GM21367 (cell line): ENCODE data around the gene GLDC.
"Not testable (repeated sequence)": the region's sequence is repeated elsewhere in the genome, so short reads cannot be mapped to it uniquely, and the experiment has no call there.

Experiments used
- ATAC-seq: cut with Tn5 transposase; IDR thresholded peaks from one replicate; pipeline ENCODE4 v1.9.1; 2021; ENCODE audit not compliant: unreplicated experiment

The GLDC gene

DNA sequence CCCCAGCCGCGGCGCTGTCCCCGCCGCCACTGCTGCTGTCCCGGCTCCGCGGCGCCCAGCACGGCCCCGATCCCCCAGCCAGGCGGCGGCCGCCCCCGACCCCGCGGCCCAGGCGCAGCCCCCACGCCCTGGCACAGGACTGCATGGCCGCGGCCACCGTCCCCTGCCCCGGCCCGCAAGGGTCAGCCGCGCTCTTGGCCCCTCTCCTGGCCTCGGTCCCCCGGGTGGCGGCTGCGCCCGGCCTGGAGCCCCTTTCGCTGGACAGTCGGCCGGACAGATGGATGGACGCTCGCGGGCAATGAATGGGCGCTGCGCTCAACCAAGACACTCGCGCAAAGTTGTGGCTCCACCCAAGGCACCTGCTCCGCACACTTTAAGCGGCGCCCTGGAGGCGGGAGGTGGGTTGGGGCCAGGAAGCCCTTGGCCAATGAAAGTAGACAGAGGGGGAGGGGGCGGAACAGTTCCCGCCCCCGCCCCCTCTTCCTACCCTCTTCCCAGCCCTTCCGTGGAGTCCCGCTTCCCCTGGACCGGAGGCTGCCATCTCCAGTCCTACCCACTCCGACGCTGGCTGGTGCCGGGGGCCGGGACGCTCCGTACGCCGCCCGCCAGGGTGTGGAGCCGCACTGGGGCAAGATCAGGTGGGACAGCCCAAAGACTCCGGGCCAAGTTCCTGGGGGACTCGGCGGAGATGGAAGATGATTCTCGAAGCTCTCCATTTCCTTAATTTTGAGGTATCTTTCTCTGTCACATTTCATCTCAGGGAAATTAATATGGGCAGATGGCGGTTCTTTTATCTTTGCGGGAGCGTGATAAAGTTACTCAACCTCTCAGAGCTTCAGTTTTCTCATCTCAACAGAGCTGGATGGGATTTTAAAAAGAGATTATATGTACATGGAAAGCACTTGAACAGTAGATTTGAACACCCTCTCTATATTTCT, at the start of gene GLDC:
TSS of gene GLDC (minus strand) at position 375 of the 938 bp plus-strand sequence. CDS start at position 145, 230 bp downstream.
- peak; percentile 87 for ATAC-seq

- no peak for ATAC-seq
Measured at GRCh38 chr9:6692881-6693361, 47.4 kb upstream of the GLDC start.

DNA sequence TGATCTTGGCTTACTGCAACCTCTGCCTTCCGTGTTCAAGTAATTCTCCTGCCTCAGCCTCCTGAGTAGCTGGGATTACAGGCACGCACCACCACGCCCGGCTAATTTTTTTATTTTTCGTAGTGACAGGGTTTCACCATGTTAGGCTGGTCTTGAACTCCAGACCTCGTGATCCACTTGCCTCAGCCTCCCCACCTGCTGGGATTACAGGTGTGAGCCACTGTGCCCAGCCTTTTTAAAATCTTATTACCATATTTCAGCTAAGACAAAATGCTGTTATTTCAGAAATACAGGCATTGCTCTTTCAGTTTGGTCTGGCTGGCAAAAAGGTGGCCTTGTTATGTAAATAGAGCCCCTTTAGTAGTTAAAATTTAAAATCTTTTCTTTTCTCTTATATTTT, 46.9 kb upstream of the GLDC start:
- no peak for ATAC-seq

DNA sequence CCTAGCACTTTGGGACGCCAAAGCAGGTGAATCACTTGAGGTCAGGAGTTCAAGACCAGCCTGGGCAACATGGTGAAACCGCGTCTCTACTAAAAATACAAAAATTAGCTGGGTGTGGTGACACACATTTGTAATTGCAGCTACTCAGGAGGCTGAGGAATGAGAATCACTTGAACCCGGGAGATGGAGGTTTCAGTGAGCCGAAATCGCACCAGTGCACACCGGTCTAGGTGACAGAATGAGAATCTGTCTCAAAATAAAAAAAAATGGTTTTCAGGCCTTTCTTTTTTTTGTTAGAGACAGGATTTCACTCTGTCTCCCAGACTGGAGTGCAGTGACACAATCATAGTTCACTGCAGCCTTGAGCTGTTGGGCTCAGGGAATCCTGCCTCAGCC, 45.1 kb upstream of the GLDC start:
- not testable (repeated sequence) for ATAC-seq

DNA sequence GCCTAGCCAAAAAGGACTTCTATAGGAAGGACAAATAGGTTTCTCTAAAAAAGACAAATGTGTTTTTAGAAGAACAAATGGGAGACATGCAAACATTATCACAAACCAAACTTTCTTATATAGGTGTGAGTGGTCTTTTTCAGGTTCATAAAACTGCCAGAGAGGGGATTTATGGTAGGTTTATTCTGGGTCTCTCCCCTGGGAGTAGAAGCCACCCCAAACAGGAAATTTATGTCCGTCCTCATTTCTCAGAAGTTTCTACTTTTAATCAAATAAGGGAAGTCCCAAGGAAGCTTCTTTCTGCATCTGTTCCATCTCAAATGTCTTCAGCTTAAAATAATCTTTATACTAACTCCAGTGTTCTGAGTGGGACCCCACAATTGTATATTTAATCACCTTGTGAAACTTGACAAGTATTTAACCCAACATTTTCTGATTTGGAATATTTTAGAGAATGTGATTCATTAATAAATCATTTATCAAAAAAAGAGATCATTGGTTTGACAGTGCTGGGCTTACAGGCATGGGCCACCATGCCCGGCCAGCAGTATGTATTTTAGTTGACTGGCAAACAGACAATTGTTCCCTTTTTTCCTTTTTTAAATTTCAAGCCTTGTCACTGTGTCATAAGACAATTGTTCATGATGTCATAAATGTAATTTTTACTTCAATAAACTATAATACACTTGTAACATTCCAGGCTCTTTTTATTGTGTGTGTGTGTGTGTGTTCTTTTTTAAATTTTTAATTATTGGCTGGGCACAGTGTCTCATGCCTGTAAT, 44.6 kb upstream of the GLDC start:
- no peak for ATAC-seq

DNA sequence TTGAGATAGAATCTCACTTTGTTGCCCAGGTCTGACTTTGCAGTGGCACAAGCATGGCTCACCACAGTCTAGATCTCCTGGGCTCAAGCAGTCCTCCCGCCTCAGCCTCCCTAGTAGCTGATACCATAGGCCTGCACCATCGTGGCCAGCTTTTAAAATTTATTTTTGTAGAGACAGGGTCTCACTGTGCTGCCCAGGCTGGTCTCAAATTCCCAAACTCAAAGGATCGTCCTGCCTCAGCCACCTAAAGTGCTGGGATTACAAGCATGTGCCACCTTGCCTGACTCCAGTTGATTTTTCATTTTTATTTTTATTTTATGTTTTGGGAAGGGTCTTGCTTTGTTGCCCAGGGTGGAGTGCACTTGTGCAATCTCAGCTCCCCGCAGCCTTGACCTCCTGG, 41.7 kb upstream of the GLDC start:
- no peak for ATAC-seq

DNA sequence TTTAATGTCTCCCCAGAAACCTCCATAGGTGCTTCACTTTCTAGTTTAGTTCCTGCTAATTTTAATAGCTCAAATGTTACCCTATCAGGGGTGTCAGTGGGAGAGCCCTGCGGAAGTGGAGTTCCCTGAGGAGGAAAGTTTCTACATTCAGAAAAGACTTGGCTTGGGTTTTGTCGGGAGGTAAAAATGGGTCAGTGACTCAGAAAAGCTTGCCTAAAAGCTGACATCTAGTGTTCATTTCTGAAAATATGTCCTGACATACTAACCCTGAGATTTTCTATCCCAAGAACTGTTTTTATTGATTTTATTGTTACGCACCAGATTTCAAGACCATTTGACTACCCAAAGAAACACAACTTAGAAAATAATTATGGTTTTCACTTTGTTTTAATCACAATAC, 40.9 kb upstream of the GLDC start:
- no peak for ATAC-seq

- no peak for ATAC-seq
Measured at GRCh38 chr9:6681957-6682501, 36.5 kb upstream of the GLDC start.

DNA sequence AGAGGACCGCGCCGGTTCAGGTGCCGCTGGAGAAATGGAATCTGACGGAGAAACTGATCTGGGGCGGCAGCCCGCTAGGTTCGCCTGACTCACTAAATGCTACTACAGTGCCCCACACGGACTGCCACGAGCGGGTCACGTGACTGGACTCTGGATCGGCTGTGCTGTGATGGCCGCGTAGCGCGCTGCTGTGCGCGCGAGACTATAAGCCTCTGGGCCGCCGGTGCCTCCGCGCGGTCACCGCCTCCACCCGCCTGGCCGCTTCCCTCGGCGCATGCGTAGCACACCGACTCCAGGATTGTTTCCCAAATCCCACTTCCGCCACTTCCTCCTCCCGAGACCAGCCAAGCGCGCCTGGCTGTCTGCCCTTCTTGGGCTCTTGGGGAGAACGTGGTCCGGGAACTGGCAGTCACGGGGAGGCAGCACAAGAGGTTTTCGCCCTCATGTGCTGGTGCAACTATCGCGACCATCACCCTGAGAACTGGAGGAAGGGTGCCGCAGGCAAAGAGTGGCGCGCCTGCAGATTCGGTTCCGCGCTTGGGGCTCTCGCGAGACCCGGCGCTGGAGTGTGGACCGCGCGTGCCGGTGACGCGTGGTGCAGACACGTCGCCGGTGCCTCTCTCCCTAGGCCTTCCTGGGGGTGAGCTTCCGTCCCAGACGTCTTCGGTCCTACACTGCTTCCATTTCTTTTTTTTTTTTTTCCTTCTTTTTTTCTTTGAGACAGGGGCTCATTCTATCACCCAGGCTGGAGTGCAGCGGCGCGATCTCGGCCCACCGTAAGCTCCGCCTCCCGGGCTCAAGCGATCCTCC, 35.8 kb upstream of the GLDC start:
- peak; percentile 69 for ATAC-seq

DNA sequence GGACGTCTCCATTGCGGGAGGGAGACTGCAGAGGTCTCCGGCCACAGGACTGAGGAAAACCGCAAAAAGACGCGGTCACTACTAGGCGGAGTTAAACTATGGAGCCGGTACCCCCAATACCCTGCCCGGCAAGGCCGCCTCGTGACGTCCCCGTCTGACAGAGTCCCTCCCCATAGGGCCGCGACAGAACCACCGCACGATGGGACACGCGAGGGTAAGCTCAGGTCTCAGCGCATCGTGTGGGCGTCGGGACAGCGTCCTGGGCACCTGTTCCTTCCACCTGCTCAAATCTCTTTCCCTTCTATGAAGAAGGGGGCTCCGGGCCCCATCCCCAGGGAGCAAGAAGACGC, 35.2 kb upstream of the GLDC start:
- peak; percentile 9 for ATAC-seq

DNA sequence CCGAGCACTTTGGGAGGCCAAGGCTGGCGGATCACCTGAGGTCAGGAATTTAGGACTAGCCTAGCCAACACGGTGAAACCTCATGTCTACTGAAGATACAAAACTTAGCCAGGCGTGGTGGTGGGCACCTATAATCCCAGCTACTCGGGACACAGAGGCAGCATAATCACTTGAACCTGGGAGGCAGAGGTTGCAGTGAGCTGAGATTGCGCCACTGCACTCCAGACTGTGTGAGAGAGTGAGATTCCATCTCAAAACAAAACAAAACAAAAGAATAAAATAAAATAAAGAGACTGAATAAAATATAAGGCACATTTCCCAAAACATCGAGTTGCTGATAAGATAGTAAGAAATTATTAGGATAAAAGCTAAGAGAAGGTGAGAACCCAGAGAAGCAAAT, 32.3 kb upstream of the GLDC start:
- no peak for ATAC-seq

GRCh38 chr9:6676254-6676921, 30.9 kb upstream of the GLDC start:
- ATAC-seq: no peak

DNA sequence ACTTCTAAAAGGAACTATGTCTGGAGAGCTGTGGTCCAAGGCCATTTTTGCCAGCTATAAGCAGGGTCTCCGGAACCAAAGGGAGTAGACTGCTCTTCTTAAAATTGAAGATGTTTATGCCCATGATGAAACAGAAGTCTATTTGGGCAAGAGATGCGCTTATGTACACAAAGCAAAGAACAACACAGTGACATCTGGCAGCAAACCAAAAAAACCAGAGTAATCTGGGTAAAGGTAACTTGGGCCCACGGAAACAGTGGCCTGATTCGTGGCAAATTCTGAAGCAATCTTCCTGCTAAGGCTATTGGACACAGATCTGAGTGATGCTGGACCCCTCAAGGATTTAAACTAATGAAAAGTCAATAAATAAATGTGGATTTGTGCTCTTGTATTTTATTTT, 29.7 kb upstream of the GLDC start:
- no peak for ATAC-seq

DNA sequence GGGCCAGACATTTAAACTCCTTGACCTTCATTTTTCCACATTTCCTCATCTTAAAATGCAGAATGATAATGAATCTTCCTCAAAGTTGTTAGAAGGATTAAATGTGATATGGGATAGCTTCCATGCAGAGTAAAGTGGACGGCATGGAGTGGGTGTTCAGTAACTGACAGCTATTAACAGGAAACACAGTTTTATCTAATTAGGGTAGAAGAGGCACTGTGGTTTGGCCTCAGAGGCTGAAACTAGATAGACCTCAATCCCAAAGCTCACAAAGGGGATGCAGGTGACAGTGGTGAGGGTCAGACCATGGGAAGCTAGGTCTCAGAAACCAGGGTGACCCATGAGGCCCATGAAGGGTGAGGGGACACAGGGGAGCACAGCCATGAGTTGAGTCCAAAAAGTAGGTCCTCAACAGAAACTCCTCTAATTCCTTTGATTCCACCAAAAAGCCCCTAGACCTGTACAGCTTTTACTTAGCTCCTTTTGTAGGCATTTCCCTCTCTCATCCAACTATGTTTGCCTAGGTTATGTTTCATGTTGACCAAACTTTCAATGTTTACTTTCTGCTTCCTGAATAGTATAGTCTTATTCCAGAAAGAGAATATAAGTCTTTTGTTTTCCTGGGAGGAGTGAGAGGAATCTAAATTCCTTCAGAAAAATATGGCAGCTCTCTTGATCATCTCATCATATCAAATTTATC, 27.9 kb upstream of the GLDC start:
- ATAC-seq: peak; percentile 54

GRCh38 chr9:6672118-6672517, 26.6 kb upstream of the GLDC start:
- no peak for ATAC-seq

DNA sequence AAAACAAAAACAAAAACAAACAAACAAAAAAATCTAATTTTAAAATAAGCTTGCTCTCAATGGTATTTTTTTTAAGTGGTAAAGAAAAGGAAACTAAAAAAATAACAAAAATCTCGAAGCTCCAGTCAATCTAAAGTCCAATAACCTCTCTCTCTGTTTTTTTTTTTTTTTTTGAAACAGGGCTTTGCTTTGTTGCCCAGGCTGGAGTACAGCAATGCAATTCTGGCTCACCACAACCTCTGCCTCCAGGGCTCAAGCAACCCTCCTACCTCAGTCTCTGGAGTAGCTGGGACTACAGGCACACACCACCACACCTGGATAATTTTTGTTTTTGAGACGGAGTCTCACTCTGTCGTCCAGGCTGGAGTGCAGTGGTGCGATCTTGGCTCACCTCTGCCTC, 25.9 kb upstream of the GLDC start:
- no peak for ATAC-seq

- no peak for ATAC-seq
Measured at GRCh38 chr9:6669881-6670280, 24.4 kb upstream of the GLDC start.

DNA sequence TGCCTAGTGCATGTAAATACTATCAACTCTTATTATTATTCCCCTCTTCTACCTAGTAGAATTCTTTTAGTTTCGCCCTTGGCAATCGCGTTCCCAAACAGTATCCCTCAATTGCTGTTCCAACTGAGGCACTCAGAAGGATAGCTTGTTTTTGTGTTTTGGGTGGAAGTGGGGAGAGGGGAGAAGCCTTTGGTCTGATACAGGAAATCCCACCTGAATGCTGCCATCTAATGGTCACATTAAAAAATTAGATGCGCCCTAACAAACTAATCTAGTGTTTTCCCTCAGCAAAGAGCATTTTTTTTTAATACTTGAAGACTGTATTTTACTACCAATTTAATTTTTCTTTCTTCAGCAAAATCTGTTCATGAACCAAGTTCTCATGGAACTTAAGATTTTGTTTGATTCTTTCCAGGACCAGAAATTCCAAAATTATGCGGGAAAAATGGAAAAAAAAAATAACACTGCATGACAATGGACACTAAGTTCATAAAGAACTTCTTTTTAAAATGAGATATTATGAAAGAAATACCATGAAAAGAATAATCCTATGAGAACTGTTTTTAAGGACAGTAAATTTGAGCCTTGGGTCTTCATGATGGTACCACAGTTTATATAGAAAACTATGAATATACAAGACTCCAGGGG, 22.2 kb upstream of the GLDC start:
- no peak for ATAC-seq

DNA sequence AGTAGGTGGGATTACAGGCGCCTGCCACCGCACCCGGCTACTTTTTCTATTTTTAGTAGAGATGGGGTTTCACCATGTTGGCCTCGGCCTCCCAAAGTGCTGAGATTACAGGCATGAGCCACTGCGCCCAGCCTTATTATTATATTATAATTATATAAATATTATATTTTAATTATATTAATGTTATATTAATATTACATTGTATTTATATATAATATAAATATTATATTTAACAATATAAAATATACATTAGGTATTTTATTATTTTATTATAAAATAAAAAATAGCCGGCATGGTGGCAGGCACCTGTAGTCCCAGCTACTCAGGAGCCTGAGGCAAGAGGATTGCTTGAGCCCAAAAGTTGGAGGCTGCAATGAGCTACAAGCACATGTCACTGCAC, 21.6 kb upstream of the GLDC start:
- ATAC-seq: no peak
